ENCODE results near the gene DNAJC3. TPM values are rescaled to one million over a fixed set of nuclear protein-coding genes. Genes with fewer than 3 reads are reported as not detected.

The DNAJC3 gene
- total RNA-seq, 1 donor from 2014 or later = 56.7 TPM

DNA sequence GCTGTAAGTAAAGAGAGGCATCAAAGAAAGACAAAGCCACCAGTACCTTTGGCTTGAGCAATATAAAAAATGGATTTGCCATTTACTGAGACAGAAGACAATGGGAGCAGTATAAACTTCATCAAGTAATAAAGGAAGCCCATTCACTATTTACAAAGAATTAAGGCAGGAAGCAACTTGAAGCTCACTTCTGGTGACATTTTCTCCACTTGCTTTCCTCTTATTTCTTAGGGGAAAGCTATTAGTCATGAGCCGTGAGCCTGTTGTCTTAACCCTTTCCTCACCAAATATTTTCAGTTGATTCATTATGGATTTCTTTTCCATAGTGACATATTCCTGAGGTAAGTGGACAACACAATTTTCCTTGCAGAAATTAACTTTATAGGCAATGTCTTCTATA, 156.8 kb downstream of the DNAJC3 start:
- H3K9me3 ChIP-seq = no peaks in the 10 kb centered on the region
- no peak for DNase-seq
- no peaks in the 10 kb centered on the region for H3K36me3 ChIP-seq
- TF ChIP-seq, protein P1, sequence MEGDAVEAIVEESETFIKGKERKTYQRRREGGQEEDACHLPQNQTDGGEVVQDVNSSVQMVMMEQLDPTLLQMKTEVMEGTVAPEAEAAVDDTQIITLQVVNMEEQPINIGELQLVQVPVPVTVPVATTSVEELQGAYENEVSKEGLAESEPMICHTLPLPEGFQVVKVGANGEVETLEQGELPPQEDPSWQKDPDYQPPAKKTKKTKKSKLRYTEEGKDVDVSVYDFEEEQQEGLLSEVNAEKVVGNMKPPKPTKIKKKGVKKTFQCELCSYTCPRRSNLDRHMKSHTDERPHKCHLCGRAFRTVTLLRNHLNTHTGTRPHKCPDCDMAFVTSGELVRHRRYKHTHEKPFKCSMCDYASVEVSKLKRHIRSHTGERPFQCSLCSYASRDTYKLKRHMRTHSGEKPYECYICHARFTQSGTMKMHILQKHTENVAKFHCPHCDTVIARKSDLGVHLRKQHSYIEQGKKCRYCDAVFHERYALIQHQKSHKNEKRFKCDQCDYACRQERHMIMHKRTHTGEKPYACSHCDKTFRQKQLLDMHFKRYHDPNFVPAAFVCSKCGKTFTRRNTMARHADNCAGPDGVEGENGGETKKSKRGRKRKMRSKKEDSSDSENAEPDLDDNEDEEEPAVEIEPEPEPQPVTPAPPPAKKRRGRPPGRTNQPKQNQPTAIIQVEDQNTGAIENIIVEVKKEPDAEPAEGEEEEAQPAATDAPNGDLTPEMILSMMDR (IDR thresholded peaks at IDR 0.05) = no peak
- H3K27me3 ChIP-seq (ENCODE audit: low read depth) = no peaks in the 10 kb centered on the region
- no peak overlapping the region for H3K4me3 ChIP-seq
- H3K27ac ChIP-seq = no peak overlapping the region
- H3K4me1 ChIP-seq = peaks cover 5% of the 10 kb centered on the region
- intact Hi-C loops (cut with DNase I) = loop anchor here (10.0 kb wide), 1 partner anchor 209 kb away; no protein-coding TSS in a partner anchor
- ATAC-seq = no peak

DNA sequence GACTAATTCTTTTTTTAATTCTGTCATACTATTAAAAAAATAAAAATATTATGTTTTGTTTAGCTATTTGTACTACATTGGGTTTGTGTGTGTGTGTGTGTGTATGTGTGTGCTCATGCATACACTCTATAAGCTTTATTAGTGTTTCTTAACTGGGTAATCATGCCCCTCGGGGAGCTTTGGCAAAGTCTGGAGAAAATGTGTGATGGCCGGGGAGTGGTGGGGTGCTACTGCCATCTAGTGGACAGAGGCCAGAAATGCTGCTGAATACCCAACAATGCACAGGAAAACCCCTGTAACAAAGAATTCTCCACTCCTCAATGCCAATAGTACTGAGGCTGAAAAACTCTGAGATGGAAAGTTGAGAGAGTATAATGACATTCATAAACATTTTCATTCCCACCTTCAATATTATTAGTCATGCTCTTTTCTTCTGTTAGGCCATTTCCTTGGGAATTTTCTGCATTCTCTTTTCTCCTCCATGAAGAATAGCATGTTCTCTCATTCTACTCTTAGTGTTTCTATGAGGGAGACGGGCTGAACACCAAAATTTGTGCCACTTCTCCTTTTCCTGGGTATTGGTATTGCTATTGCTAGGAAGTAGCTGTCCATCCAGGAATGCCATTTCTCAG, 157.3 kb downstream of the DNAJC3 start:
- TF ChIP-seq, protein P1 (IDR thresholded peaks at IDR 0.05) = peak; percentile 87
- Histone ChIP-seq H3K4me3 (no peak overlapping the region), H3K36me3 (no peaks in the 10 kb centered on the region), H3K27me3 (ENCODE audit: low read depth) (no peaks in the 10 kb centered on the region), H3K4me1 (peaks cover 5% of the 10 kb centered on the region), H3K27ac (no peak overlapping the region), H3K9me3 (no peaks in the 10 kb centered on the region)
- peak; percentile 57 for DNase-seq
- ATAC-seq = peak; percentile 86 to 92
- intact Hi-C loops (cut with DNase I) = loop anchor here (10.0 kb wide), 1 partner anchor 209 kb away; no protein-coding TSS in a partner anchor

DNA sequence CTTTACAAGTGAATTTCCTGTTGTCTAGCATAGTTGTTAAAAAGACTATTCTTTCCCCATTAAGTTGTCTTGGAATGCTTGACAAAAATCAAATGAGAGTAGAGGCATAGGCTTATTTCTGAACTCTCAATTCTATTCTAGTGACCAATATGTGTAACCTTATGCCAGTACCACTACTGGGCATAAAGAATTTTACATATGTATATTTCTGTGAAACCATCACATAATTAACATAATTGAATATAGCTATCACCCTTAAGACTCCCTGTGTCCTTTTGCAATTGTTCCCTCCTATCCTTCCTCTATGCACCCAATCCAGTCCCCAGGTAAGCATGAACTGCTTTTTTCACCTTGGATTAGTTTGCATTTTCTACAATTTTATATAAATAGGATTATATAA, 165.0 kb downstream of the DNAJC3 start:
- H3K36me3 ChIP-seq = no peaks in the 10 kb centered on the region
- TF ChIP-seq, protein P1 (IDR thresholded peaks at IDR 0.05) = no peak
- H3K27me3 ChIP-seq (ENCODE audit: low read depth) = no peaks in the 10 kb centered on the region
- no peaks in the 10 kb centered on the region for H3K4me1 ChIP-seq
- ATAC-seq (no peak), DNase-seq (no peak)
- H3K4me3 ChIP-seq = no peak overlapping the region
- intact Hi-C loops (cut with DNase I) = no loop called here
- H3K27ac ChIP-seq = no peak overlapping the region
- H3K9me3 ChIP-seq = no peaks in the 10 kb centered on the region

DNA sequence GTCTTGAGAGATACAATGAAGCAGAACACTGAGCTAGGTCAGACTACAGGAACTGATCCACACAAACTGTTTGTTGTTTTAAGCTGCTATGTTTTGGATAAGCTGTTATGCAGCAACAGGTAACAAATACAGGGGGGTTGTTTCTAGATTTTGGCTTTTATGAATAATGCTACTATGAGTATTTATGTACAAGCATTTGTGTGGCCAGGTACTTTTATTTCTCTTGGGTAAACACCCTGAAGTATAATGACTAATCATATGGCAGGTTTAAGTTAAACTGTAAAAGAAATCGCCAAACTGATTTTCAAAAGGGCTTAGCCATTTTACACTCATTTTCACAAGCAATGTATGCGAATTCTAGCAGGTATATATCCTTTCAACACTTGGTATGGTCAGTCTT, 166.0 kb downstream of the DNAJC3 start:
- TF ChIP-seq, protein P1 (IDR thresholded peaks at IDR 0.05) = no peak
- Histone ChIP-seq H3K4me1 (no peaks in the 10 kb centered on the region), H3K4me3 (no peak overlapping the region), H3K27ac (no peak overlapping the region), H3K9me3 (no peaks in the 10 kb centered on the region), H3K36me3 (no peaks in the 10 kb centered on the region), H3K27me3 (ENCODE audit: low read depth) (no peaks in the 10 kb centered on the region)
- DNase-seq = no peak
- ATAC-seq = no peak
- intact Hi-C loops (cut with DNase I) = no loop called here

Other genes starting within 250 kb of the DNAJC3 start
- 1.6 TPM for gene CLDN10, start 124.4 kb upstream of the DNAJC3 start, total RNA-seq
- 9.0 TPM for gene DZIP1, start 32.4 kb upstream of the DNAJC3 start, total RNA-seq

All from lower lobe of right lung (tissue), 2 donors.